Measurements from ENCODE around the gene AKAP6.

Gene AKAP6

DNA sequence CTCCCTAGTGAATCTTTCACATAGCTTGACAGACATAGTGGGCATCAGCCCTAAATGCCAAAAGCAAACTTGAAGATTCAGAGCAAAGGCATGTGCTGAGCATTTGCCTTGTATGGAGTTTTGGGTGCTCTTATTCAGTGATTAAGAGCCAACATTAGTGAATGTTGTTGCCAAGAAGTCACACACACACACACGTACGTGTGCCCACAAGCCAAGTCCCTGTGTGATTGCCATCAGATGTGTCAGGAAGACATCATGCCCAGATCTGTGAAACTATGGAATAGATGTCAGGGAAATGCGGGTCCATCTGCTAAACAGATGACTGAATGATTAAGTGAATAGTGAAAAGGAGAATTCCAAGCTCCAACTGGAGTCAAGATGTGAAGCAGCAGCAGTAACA is 149.0 kb downstream of the AKAP6 start:
- peak; percentile 80 for DNase-seq (ENCODE audit: low read depth)

DNA sequence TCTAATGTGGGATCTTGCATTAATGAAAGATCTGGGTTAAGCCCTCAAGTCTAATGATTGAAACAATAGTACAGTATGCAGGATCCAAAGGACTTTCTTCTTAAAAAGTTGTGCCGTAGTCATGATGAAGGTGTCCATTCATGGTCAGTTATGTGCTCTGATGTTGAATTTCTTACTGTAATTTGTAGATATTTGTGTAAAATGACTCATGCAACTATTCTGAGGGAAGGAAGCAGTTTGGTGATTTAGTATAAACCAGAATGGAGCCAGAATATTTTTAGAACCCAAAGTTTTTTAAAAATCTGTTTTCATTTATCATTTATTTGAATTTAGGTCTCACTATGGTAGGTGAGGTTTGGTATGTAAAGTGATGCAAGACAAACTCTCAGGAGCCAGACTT is 151.2 kb downstream of the AKAP6 start:
- DNase-seq (ENCODE audit: low read depth) = no peak

DNA sequence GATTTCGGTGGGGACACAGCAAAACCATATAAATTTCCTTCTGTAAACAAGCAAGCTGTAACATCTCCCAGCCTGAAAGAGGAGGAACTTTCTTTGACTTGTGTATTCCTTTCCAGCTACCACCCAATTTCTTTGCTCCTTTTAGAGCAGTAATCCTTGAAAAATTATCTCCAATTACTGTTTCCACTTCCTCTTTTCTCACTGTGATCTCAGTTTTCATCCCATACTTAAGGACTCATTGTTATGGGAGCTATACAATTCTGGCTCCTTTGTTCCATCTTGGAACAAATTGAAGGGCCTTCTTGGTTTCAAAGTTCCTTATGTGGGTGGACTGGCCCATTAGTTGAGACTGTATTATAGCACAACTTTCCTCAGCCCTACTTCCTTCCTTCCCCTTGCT is 152.6 kb downstream of the AKAP6 start:
- no peak for DNase-seq (ENCODE audit: low read depth)

DNA sequence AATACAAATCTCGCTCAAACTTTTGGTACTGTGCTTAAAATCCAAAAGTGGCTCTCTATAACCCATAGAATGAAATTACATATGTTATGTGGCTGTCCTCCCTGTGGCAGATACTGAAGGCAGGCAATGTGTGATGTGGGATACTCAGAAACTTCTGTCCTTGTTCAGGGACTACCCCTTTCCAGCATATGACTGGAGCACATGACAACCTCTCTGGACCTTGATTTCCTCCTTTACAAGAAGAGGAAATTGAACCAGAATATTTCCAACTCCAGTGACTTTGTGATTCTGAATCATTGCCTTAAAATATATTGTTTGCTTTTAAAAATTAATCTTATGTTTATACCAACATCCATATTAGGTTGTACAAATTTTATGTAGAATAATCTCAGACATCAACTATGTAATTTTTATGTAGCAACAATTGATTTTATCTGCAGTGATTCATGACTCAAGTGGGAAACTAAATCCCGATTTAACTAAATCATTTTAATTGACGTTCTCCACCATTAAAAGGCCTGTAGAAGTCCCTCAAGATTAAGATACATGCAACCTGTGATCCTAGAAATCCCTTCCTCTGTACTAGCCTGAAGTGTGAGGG is 162.4 kb downstream of the AKAP6 start:
- no peak for DNase-seq (ENCODE audit: low read depth)

DNA sequence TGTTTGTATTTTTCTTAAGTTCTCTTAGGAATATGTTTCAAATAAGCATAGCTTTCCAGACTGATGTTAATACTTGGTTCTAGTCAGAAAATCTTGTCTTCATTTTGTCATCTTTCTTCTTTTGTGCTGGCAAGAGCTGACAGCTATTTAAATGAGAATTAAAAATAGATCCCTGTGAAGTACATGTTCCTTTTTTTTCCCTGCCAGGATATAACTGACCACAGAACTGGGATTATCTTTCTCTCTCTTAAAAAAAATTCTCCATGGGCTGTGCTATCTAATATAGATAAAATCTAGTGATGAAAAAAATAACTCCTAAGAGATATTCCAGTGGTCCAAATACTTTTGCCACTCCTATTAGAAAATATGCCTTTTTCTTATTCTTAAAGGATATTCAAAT is 163.4 kb downstream of the AKAP6 start:
- DNase-seq (ENCODE audit: low read depth) = no peak

DNA sequence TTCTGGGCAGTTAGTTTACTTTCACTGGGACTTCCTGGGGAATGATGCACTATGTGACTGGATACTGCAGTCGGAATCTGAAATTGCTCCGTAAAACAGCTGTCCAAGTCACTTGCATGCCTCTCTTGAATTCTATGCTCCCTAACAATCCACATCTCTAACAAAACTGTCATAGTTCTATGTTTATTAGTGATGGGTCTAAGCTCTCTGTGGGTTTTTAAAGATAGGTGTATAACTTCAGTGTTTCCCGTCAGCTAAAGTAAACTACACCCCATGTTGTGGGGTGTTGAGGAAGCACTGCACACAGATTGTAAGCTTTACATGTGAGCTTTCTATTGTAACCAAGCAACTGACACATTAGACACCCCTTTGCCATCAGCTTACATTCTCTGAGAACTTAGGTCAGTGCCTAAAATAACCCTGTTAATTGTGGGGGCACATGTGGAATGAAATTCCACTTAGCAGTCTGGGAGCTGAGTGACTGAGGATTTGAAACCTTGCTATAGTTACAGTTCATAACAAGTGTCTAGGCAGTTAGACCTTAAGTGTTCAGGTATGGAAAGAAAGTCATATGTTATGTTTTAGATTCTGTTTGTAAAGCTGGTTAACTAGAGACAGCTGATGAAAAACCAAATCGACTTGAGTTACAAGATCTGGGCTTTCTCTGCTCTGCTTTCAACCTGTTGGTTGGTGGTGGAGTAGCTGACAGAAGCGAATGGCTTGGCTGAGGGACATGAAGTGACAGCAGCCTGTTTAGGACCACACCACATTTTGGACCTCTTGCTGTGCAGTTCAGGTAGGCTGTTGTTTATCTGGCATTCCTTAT is 165.7 kb downstream of the AKAP6 start:
- DNase-seq (ENCODE audit: low read depth) = peak; percentile 56

DNA sequence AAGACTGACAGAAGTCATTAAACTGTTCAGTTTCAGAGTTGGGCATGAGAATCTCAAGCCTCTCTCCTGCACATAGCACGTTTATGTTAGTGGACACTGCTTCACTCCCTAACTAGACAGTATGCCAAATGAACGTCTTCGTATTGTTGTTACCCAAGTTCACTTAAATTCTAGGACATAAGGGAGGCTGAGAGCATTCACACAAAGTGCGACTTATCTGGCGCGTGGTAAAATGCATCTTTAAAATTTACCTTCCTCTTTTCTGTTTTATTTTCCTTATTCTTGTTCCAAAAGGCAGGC is 166.3 kb downstream of the AKAP6 start:
- DNase-seq (ENCODE audit: low read depth) = no peak

DNA sequence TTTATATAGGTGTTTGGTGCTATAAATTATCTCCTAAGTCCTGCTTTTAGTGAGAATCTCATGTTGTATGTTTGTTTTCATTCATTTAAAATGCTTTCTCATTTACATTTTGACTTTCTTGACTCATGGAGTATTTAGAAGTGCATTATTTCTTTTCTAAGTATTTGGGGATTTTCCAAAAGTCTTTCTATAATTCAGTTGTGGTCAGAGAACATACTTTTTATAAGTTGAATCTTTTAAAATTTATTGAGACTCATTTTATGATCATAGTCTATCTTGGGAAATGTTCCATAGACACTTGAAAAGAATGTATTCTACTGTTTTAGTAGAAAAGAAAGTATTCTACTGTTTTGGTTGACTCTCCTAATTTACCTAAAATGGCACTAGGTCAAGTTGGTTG is 168.2 kb downstream of the AKAP6 start:
- no peak for DNase-seq (ENCODE audit: low read depth)

DNA sequence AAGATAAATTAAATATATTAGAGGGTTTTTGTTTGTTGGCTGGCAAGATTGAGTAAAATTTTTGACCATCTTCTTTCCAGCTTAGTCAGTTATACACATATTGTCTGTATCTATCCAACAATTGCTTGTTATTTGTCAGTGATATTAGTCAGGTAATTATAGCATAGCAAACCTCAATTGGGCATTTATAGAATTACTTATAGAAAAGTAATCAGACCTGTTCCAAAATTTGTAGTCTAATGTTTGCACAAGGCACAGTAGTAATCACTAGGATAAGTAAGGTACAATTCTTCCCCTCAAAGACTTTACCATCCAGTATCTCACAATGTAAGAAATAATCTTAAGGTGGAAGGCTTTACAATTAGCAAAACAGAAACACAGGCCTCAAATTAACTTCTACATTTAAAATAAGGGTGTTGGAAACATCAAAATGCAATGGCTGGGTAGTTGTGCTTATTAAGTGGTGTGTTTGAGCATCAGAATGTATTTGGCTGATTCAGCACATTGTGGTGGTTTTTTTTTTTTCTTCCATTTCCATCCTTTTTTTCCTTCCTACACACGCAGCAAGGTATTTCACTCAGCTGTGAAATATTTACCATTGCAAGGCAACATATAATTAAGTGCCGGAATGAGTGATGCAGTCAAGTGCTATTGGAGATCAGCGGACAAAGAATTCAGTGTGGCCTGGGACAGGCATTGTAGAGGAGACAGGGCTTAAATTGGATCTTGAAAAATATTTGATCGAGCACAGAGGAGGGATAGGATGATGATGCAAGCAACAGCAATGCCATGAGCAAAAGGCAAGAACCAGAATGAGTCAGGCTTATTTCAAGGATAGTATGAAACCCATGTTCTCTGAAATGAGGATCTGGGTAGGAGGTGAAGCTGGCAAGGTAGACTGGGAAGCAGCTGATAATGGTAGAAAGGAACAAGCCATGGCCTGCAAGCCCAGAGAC is 178.2 kb downstream of the AKAP6 start:
- peak; percentile 81 for DNase-seq (ENCODE audit: low read depth)

DNA sequence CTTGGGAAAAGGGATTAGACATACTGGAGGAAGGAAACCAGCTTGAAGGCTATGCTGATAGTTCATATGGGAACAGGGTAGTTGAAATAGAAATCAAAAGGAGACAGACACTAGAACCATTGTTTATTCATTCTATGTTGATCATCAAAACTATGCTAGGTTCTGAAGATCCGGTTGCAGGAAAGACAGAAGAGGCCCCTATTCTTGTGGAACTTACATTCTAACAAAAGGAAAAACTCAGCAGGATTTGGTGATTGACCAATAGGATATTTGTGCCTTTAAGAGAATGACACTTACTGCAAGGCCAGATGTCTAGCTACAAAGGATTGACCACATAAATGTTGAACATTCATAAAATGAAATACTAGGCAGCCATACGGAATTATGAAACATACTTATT is 179.2 kb downstream of the AKAP6 start:
- DNase-seq (ENCODE audit: low read depth) = no peak

DNA sequence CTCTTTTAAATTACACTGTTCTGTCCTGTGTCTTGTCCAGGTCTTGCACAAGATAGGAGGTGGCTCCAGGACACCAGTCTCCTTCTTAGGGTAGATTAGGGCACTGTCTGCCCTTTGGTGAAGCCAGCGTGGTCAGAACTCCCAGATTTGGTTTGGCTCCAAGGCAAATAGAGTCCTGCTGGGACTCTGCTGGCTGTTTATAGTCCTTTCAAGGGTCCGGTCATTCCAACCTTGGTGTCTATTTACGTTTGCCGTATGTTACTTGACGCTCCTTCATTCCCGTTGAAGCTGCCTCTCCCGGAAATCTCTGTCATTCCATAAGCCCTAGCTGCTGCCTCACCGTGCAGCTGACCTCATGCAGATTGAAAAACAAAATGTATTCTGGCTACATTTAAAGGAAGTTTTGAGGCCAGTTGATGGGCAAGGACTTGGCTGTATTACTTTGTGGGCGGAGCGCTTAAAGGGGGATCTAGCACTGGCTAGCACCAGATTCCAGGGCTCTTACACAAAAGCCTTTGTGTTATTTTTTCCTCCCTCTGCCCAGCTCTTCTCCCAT is 180.6 kb downstream of the AKAP6 start:
- DNase-seq (ENCODE audit: low read depth) = peak; percentile 96

DNA sequence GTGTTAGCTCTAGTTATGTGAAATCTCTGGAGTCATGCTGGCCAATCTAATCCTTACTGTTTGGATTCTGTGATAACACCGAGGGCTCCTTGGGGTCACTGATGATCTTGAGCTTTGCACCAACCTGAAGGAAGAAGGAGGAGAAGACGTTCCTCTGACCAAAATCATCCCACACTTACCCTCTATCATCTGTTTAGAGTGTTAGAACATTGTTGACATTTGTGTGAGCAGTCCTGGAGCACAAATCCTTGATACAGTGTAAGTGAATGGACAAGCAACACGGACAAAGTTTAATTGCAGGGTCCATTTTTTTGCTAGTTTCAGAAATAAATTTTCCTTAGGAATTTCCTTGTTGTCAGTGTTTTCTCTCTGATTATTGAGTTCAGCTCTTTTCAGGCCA is 181.7 kb downstream of the AKAP6 start:
- no peak for DNase-seq (ENCODE audit: low read depth)

DNA sequence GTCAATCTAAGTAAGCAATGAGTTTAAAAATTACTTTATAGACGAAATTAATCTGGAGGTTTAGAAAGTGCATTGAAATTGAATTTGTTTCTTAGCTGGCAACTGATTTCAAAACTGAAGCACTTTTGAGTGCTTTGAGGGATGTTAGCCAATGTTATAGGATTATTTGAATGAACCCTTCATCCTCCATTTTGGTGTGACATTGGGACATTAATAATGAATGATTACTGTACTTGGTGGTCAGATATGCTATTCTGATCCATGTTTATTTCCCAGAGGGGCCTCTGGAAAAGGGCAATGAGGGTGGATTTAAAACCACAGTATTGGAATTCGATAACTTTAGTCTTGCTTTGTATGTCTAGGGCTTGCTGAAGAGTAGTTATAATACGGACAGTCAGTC is 183.2 kb downstream of the AKAP6 start:
- DNase-seq (ENCODE audit: low read depth) = no peak

DNA sequence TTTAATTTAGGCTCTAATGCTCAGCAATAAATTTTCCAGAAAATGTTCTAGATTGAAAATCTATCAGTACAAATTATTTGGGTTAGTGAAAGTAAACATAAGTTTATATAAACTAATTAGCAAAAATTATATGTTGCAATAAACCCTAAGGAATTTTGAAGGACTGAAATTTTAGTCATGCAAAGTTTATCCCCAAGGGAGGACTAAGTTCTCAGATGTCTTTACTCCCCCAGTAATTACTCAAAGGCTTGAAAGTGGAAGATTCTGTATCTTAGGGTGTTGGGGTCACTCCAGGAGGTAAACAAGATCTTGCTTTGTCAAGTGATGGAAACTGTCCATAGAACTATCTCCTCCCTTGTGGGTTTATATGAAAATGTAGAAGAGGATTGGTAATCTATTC is 183.7 kb downstream of the AKAP6 start:
- DNase-seq (ENCODE audit: low read depth) = no peak

DNA sequence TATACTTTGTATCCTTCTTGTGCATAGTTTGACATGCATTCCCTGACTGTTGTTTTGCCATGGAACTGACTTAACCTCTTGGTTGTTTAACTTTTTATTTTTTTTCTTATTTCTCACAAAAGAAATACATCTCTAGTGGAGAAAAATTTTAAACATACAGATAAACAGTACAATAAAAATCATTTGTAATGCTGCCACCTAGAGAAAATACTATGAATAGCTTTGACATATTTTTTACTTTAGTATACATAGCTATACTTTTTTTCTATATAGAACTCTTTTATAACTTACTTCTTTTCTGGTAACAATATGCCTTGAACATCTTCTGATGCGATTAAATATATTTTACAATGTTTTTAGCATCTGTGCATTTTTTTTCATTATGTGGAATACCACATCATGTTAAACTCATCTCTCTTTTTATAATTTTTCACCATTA is 184.5 kb downstream of the AKAP6 start:
- DNase-seq (ENCODE audit: low read depth) = no peak

DNA sequence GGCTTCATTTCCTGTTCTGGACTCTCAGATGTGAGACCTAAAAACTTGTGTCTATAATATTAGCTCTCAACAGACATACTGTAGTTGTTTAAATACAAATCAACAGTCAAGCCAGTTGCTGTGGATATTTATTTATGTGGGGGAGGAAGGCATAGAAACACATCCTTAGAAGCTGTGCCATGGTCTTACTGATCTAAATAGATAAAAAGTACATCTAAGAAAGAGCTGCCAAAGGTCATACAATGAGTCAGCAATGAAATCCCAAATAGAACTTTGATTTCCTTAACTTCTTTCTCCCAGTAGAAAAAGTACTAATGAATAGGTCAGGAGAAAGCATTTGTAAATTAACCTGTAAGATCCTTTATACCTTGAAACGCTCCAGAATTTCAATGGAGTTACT is 185.1 kb downstream of the AKAP6 start:
- no peak for DNase-seq (ENCODE audit: low read depth)

DNA sequence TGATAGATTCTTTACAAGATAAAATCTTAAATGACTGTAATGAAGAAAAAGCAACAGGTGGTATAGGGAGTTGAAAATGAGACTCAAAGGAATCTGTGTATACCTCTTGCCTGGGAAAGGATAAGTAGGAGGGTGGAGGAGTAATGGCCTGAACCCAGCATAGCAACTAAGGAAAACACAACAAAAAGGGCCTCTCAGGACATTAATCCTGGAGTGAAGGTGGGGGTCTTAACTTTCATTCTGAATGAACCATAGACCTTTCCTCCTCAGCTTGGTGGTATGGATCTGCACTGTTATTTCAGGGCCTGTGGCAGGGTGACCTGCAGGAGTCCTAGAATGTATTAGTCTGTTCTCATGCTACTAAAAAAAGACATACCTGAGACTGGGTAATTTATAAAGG is 185.6 kb downstream of the AKAP6 start:
- no peak for DNase-seq (ENCODE audit: low read depth)

DNA sequence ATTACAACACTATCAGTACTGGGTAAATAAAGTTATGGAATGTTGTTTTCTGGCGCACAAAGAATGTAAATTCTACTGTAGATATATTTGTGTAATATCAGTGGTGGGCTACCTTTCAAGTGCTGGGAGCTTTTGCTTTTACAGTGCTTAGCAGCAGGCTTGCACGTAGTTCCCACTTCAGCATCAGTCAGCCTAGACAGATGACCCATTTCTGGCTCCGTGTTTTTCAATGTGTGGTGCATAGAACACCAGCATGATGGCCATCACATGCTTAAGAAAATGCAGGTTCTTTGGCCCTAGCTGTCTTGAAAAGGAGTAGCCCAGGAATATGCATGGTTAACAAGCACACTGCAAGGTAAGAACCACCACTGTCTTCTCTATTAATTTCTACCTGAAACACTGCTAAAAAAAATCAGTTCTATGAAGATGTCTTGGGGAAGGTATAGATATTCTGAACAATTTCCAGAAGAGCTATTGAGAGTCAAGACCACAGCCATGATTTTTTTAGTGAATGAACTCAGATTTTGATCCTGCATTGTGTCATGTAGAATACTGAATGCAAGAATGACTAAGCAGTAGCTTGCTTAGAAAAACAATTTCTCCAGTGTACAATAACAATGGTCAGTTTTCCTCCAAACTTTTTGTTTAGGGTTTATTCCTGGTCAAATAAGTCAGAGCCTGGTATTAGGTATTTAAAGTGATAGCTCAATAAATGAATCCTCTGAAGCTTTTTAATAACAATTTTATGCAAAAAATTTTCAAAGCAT is 195.7 kb downstream of the AKAP6 start:
- no peak for DNase-seq (ENCODE audit: low read depth)

DNA sequence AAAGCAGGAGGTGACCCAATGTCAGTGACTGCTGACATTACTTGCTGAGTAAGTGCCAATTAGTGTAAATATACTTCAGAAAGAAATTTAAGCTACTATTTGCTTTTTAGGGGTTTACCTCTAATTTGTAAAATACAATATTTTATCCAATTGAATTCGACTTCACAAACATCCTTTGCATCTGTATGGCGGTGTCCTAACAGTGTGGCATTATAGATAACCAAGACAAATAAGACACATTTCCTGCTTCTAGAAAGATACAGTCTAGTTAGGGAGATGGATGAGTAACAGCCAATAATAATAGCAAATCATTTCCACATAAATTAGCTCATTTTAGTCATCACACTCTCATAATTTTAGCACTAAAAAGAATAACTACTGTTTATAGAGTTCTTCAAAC is 196.5 kb downstream of the AKAP6 start:
- no peak for DNase-seq (ENCODE audit: low read depth)

DNA sequence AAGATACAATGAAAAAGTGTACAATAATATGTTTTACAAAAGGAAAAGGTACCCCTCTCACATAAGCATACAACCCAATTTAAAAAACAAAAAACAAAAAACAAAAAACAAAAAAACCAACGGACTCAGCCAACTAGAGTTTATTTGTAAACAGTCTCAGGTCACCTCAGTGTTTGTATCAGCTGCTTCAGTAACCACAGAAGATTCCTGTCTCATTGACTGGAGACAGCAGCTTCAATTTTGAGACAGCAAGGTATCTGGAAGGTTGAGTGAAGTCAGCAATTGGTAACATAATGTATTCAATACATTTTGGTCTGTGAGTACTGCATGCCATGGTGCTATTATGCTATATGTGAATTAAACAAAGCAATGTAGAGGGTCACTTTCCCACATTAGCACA is 201.7 kb downstream of the AKAP6 start:
- no peak for DNase-seq (ENCODE audit: low read depth)

DNA sequence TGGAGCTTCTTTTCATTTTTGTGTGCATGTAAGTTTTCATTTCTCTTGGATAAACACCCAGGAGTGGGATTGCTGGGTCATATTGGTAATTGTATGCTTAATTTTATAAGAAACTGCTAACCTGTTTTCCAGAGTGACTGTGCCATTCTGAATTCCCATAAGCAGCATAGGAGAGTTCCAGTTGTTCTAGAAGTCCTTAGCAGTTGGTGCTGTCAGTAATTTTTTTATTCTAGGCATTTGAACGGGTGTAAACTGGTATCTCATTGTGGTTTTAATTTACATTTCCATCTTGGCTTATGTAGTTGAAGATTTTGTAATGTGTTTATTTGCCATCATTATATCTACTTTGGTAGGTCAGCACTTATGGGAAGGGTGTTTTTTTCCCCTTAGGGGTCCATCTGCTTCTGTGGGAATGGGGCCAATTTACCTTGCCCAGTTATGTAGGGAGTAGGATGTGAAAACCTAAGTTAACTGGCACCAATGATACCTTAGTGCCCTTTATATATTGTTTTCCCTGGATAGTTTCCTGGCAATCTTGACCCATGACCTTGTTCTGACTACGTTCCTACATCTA is 202.9 kb downstream of the AKAP6 start:
- DNase-seq (ENCODE audit: low read depth) = no peak

DNA sequence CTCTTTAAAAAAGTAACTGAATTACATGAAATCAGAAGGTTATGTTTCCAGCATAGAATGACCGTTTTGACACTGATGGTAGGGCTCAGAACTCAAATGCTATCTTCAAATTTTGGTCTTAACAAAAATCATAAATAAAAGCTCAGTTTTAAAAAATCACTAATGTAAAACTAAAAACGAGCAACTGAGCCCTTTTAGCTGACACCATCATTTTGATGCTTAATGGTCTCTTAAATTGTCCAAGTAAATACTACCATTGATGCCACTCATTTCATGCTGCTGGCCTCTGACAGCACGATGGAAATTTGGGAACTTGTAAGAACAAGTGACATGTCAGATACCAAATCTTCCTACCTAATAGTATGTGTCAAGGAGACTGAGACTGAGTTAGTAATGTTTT is 205.0 kb downstream of the AKAP6 start:
- DNase-seq (ENCODE audit: low read depth) = no peak
